ENCODE data around the gene DENND4A.
"Not testable (repeated sequence)": the region's sequence is repeated elsewhere in the genome, so short reads cannot be mapped to it uniquely, and the experiment has no call there.

Gene DENND4A

DNA sequence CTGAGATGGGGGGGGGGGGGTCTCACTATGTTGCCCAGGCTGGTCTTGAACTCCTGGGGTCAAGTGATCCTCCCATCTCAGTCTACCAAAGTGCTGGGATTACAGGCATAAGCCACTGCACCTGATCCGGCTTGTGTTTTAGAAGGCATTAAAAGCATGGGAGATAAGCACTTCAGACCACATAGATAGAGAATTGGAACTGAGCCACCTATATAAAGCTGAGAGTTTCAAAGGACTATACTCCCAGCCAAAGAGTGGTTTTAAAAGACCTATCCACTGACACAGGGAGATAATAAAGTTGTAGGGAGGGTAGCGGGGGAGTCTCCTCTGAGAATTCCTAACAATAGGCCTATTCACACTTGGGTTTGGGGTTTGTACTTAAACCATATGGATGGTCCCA, 34.8 kb downstream of the DENND4A start:
- no peak for DNase-seq (ENCODE audit: low read depth)

DNA sequence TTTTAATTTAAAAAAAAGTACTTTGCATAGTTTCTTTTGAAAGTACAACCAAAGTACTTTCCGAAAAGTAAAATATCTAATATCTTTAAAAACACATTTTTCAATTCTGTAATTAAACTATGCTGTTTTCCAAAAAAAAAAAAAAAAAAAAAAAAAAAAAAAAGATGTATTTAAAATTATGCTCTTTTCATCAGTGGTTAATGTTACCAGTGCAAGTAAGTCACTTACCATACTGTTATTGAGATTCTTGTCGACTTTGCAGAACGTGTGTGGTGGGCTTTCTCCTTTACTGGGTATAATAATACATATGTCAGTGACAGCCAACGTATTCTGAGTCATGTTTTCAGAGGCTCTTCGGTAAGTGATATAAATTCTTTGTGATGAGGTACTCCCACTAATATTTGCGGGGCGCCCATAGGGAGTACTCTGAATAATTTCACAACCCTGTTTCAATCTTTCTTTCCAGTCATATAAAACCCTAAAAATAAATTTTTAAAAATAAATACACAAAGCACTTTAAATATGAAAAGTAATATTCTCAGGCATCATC, 39.9 kb downstream of the DENND4A start:
- DNase-seq (ENCODE audit: low read depth), result no peak

DNA sequence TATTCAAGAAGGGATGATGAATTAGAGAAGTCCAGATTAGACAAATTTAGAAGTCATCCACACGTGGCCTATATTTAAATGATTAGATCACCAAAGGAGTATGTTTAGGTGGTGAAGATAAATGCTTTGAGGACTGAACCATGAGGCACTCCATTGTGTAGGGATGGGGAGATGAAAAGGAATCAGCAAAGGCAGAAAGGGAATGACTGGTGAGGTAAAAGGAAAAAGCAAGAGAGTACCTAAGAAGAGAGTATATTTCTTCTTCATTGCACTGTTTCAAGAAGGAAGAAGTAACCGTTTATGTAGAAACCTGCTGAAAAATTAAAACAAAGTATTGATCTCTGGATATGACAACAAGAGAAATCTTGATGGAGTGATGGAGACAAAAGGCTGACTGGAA, 40.7 kb downstream of the DENND4A start:
- no peak for DNase-seq (ENCODE audit: low read depth)

DNA sequence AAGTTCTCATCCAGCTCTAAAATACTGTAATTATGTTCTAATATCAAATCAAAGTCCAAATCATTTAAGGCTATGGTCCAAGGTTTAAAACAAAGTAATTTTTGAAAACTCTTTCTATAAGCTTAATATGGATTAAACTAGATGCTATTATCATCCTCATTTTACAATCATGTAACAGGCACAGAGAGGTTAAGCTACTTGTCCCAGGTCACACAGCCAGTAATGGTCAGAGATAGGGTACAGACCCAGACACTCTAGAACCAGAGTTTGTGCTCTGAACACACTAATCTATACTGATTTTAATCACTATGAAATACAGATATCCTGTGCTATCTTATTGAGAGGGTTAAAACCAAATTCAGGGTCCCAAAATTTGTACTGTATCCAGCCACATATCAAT, 44.8 kb downstream of the DENND4A start:
- no peak for DNase-seq (ENCODE audit: low read depth)

DNA sequence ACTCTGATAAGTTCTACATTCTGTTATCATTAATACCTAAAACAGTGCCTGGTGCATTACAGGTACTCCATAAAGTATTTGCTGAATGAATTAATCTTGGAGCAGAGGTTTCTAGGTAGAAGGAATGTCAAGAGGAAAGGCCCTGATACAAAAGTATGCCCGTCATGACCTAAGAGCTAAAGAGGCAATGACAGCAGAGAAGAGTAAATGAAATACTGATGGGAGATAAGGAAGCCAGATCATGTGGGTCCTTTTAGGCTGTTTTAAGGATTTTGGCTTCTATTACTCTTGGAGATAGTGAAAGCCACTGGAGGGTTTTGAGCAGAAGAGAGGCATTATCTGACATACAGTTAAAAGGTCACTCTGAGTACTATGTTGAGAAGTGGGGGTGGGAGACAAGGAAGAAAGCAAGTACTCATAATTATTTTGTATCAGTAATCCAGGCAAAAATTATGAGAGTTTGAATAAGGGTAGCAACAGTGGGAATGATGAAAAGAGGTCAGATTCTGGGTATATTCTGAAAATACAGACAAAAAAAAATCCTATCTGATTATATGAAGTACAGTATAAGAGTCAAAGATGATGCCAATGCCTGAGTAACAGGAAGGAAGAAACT, 48.3 kb downstream of the DENND4A start:
- no peak for DNase-seq (ENCODE audit: low read depth)

DNA sequence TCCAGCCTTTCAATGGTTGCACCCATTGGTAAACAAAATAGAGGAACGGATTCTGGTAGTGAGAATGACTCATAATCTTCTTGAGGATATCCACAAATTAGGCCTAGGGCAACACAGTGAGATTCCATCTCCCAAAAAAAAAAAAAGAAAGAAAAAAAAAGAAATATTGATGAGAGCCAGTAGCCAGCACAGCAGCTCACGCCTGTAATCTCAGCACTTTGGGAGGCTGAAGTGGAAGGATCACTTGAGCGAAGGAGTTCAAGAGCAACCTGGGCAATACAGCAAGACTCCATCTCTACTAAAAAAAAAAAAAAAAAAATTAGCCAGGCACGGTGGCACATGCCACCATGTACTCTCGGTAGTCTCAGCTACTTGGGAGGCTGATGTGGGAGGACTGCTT, 51.9 kb downstream of the DENND4A start:
- no peak for DNase-seq (ENCODE audit: low read depth)

DNA sequence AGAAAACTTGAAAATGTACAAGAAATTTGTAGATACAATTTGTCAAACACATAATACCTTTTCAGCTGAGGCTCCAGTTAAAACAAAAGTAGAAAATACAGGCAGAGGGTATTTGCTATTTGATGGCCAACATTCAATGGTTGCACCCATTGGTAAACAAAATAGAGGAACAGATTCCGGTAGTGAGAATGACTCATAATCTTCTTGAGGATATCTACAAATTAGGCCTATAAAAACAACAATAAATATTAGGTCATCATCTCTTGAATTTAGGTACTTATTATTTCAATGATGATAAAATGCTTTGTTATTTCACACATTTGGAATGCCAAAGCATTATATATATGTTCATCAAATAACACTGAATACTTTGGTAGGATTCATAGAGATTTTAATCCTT, 53.4 kb downstream of the DENND4A start:
- no peak for DNase-seq (ENCODE audit: low read depth)

DNA sequence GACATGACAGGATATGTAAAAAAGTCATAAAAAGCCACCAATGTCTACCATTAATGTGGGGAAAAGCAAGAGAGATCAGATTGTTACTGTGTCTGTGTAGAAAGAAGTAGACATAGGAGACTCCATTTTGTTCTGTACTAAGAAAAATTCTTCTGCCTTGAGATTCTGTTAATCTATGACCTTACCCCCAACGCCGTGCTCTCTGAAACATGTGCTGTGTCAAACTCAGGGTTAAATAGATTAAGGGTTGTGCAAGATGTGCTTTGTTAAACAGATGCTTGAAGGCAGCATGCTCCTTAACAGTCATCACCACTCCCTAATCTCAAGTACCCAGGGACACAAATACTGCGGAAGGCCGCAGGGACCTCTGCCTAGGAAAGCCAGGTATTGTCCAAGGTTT, 58.5 kb downstream of the DENND4A start:
- DNase-seq (ENCODE audit: low read depth), result not testable (repeated sequence)

DNA sequence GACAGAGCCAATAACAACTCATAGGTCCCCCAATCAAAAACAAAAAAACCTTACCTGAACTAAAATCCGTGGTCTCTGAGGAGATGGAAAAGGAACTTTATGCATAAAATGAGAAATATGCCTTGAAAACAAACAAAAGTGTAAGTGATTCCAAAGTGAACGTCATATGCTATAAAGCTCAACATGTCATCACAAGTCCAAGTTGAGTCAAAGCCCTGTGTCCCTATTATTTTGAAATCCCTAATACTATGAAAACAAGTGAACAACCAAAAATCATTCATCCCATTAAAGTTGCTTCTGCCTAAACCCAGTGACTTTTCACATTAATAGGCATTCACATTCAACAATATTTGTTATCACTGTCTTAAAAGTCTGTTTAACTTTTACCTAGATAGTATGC, 59.4 kb downstream of the DENND4A start:
- no peak for DNase-seq (ENCODE audit: low read depth)

DNA sequence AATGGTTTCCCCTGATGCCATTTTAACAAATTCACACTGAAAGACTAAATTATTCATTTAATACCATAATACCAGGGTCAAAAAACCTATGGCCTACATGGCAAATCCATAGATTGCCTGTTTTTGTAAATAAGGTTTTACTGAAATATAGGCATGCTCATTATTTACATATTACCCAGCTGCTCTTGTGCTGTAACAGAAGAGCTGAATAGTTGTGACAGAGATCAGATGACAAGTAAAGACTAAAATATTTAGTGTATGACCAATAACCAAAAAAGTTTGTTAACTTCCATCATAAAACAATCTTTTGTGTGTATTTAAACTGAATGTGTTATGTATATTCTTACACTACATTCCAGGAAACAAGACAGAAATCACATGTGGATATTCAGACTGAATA, 60.2 kb downstream of the DENND4A start:
- no peak for DNase-seq (ENCODE audit: low read depth)

DNA sequence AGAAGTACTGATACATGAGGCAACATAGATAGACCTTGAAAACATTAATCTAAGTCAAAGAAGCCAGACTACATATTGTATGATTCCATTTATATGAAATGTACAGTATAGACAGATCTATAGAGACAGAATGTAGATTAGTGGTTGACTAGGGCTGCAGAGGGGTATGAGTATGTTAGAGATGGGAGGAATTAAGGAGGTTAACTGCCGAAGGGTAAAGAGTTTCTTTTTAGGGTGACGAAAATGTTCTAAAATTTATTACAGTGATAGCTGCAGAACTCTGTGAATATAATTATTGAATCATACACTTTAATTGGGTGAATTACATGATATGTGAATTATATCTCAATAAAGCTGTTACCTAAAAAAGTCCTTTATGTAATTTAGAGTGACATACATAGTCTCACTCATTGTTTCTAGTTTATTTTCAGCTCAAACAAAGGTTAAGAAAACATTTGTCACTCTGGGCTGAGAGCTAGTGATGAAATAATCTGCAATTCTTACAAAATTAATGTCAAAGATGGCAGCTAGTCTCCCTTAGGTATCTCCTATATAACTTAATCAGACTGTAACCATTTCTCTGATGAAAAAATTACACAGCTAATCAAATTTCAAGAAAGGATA, 61.4 kb downstream of the DENND4A start:
- no peak for DNase-seq (ENCODE audit: low read depth)

DNA sequence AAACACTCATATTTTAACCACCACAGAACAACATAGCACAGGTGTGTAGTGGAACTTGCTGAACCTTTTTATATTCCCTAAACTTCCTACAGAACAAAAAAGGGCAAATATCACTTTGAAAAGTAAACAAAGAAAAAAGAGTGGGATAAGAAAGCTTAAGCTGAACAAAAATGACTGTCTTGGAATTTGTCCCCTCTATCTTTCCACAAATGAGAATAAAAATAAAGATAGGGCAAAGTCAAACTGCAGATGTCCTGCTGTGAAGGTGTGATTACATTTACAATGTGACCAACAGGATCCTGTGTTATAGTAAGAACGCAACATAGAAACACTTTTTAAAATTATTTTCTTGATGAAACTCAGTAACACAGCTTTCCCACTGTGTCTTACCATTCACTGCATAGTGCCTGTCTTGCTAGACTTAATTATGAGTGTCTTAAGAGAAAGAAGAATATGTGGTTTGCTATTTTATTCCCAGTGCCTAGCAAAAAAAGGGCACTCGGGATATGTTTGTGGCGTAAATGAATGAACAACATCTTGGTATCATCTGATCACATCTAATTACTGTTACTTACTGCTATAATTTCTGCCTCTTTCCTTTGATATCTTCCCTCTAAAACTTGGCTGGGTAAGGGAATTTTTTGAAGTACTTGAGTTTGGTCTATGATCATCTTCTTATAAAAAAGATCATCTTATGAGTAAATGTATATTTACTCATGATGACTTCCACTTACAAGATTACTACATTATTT, 67.5 kb downstream of the DENND4A start:
- DNase-seq (ENCODE audit: low read depth), result no peak

DNA sequence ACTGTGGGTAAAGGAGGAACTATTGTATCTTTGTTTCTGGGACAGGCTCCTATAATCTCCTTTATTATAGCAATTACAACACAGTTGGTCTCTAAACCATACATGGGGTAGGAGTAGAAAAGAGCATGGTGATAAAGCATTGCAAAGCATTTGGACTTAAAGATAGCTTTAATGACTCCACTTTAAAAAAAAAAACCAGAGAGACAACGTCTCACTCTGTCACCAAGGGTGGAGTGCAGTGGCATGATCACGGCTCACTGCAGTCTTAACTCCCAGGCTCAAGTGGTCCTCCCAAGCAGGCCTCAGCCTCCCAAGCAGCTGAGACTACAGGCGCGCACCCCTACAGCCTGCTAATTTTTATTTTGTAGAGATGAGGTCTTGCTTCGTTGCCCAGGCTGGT, 68.2 kb downstream of the DENND4A start:
- no peak for DNase-seq (ENCODE audit: low read depth)

DNA sequence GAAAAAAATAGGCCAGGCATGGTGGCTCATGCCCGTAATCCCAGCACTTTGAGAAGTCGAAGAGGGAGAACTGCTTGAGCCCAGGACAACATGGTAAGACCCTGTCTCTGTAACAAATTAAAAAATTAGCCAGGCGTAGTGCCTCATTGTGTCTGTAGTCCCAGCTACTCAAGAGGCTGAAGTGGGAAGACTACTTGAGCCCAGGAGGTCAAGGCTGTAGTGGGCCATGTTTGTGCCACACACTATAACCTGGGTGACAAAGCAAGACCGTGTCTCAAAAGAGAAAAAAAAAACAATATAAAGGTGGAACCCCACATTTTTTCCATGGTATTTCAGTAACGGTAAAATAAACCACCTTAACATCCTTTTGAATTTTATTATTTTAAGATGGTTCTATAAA, 69.9 kb downstream of the DENND4A start:
- no peak for DNase-seq (ENCODE audit: low read depth)

DNA sequence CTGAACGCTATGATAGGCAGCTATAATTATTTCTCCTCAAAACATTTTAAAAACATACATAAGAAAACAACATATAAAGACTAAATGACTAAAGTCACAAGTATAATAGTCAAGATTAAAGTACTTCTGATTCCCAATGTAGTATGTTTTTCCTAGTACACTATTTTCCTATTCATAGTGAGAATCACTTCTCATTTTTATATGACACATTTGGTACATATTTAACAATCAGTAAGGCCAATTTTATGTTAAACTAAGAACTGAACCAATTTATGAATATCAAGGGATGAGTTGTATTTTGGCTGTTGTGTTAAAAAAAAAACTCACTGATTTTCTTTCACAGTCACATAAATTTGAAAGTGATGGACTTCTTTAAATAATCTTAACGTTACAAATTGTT, 79.7 kb downstream of the DENND4A start:
- DNase-seq (ENCODE audit: low read depth), result no peak

DNA sequence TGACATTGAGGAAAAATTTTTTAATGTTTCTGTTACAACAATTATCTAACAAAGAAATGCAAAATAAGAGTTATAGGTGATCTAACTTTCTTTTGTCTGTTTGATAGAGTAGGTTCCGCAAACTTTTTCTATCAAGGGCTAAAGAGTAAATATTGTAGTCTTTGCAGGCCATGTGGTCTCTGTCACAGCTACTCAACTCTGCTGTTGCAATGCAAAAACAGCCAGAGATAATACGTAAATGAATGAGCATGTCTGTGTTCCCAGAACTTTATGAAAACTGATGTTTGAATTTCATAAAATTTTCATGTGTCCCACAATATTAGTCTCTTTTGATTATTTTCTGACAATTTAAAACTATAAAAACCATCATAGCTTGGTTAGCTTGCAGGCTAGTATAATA, 97.0 kb downstream of the DENND4A start:
- no peak for DNase-seq (ENCODE audit: low read depth)

DNA sequence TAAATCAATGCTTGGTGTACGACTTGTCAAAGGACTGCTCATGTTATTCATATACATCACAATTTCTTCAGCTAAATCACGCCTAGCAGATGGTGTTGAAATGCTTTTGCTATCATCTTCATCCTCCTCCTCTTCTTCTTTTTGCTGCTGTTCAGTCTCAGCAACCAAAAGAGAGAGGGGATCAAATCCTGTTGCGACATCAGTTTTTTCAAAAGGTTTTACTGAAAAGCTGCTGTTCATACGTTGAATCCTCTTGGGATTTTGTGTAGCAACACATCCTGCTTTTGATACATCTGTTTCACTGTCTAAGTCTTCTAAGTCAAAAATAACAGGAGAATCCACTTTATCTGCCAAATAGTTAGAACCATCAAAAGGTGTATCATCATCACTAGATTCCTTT, 101.3 kb downstream of the DENND4A start:
- no peak for DNase-seq (ENCODE audit: low read depth)

DNA sequence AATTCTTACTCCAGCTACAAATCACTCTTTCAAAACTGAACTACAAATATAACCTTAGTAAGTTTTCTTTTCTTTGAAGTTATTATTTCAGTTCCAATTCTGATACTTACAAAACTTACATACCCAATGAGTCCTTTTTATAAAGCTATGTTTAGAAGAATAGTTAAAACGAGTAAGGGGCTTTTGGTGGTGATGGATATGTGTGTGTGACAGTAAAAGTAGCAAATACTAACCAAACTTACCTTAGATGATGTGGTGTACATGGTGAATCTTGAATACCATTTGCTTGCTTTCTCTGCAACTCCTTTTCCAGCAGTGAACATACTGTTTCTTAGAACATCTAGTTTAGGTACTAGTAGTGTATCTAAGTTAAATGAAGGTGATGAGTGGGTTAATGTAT, 101.9 kb downstream of the DENND4A start:
- DNase-seq (ENCODE audit: low read depth), result no peak

DNA sequence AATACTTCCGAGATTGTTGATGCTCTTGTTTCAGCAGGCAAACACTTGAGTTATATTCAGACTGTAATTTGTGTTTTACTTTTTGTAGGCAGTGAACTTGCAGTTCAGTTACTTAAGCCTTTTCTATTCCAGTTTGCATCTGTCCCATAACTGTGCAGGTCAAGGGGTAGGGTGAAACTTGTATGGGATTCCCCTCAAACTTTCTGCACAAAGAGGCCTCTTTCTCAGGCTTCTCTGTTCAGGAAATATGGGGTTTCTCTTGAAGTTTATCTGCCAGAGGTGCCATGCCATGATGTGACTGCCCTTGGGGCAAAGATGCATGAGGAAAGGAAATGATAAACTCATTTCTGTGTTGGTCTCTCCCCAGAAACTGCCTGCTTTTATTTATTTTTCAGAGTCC, 103.6 kb downstream of the DENND4A start:
- no peak for DNase-seq (ENCODE audit: low read depth)

DNA sequence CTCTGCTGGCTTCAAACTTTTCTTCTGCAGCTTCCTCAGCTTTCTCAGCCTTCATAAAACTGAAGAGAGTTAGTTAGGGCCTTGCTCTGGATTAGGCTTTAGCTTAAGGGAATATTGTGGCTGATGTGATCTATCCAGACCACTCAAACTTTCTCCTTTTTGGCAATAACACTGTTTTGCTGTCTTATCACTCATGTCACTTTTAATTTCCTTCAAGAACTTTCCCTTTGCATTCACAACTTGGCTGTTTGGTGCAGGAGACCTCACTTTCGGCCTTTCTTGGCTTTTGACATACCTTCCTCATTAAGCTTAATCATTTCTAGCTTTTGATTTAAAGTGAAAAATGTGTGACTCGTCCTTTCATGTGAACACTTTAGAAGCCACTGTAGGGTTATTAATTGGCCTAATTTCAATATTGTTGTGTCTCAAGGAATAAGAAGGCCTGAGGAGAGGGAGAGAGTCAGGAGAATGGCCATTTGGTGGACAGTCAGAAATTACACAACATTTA, 109.6 kb downstream of the DENND4A start:
- DNase-seq (ENCODE audit: low read depth), result no peak

DNA sequence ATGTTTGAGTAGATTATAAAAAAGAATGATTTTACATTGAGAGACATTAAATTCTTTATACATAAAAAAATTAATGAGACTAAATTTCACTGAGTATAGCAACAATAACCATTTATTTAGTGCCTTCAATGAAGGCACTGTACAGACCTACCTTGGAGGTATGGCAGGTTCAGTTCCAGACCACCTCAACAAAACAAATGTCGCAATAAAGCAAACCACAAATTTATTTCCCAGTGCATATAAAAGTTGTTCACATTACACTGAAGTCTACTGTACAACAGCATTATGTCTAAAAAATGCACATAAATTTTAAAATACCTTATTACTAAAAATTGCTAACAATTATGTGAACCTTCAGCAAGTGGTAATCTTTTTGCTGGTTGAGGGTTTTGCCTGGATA, 111.5 kb downstream of the DENND4A start:
- DNase-seq (ENCODE audit: low read depth), result no peak

DNA sequence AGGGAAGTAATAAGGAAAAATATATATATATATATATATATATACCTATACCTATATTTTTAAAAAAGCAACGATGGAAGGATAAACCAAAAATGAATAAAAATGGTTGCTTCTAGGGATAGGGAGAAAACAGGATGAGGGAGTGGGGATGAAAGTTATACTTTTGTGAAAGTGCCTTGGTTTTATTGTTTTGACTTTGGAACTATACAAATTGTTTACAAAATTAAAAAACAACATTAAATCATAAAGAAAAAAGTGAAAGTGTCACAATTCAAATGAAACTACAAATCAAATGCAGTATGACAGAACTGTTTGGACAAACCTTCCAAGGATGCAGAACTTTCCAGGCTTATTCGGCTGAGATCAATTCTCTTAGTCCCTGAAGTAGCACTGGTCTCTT, 116.0 kb downstream of the DENND4A start:
- DNase-seq (ENCODE audit: low read depth), result no peak

DNA sequence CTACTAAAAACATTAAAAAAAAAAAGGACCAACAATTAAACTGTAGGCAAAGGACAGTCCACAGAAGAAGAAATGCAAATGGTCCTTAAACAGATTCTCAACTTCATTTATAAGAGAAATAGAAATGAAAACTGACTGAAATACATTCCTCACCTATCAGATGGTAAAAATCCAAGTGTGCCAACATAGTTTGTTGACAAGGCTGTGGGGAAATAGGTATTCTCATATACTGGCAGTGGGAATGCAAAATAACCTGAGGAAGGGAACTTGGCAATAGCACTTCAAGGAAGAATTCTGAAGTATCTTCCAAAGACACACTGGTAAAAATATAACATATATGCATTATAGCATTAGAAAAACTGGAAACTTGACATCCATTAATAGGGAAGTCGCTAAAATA, 116.5 kb downstream of the DENND4A start:
- DNase-seq (ENCODE audit: low read depth), result no peak
